ENCODE results near the gene CA9.
"Not testable (repeated sequence)": the region's sequence is repeated elsewhere in the genome, so short reads cannot be mapped to it uniquely, and the experiment has no call there.

DNA sequence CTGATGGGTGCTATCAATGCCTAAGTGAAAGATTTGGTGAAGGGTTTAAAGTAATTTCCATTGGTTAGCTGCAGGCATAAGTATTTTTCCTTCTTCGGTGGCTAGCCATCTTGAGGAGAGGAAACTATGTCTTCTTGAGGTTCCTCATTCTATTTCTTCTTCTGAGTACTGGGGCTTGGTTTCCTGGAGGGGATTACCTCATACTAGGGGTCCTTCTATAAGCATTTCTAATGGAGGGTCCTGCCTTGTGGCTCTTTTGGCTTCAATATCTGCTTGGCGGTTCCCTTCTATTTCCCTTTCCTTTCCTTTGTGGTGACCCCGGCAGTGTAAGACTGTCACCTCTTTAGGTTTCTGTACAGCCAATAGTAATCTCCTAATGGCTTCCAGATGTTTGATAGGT lies 32.2 kb upstream of the CA9 start:
- not testable (repeated sequence) for TF ChIP-seq POLR2A (IDR thresholded peaks at IDR 0.05; ENCODE audit: low read length); GATA1 (IDR thresholded peaks at IDR 0.05; ENCODE audit: low read depth, low read length)
